Loucy (cell line): ENCODE measurements around the gene PLIN1.

Source experiments
- H2AFZ ChIP-seq: fragments of 200-600 bp; sonication (generic); 2 replicates; pipeline ENCODE4 v1.6.0; 2016; ENCODE audit warnings: antibody characterized with exemption, mild to moderate bottlenecking, low read length, moderate library complexity
- H3F3A ChIP-seq: fragments of 200-600 bp; 2 replicates; pipeline ENCODE4 v1.6.0; 2016; ENCODE audit warnings: antibody characterized with exemption, low read depth, mild to moderate bottlenecking
- H3K27me3 ChIP-seq: fragments of 200-600 bp; sonication (generic); 2 replicates; pipeline ENCODE4 v1.6.1; 2014; ENCODE audit warnings: low read length, mild to moderate bottlenecking; ENCODE audit not compliant: insufficient read depth, poor library complexity, severe bottlenecking
- H3K36me3 ChIP-seq: fragments of 200-600 bp; sonication (generic); 2 replicates; pipeline ENCODE4 v1.6.1; 2016; ENCODE audit warnings: low read length; ENCODE audit not compliant: insufficient read depth
- H3K4me1 ChIP-seq: fragments of 200-600 bp; sonication (generic); 2 replicates; pipeline ENCODE4 v1.5.1; 2014; ENCODE audit warnings: low read length, mild to moderate bottlenecking; ENCODE audit not compliant: insufficient read depth, poor library complexity, severe bottlenecking
- H3K4me2 ChIP-seq: fragments of 200-600 bp; sonication (generic); 2 replicates; pipeline ENCODE4 v1.6.0; 2014; ENCODE audit warnings: antibody characterized with exemption, low read length, low read depth, mild to moderate bottlenecking; ENCODE audit not compliant: poor library complexity, severe bottlenecking
- H3K4me3 ChIP-seq: fragments of 200-600 bp; sonication (generic); 2 replicates; pipeline ENCODE4 v1.5.1; 2014; ENCODE audit warnings: low read length, mild to moderate bottlenecking, mixed read lengths; ENCODE audit not compliant: poor library complexity, severe bottlenecking
- H3K79me2 ChIP-seq: fragments of 200-600 bp; sonication (generic); 2 replicates; pipeline ENCODE4 v1.6.1; 2014; ENCODE audit warnings: low read length; ENCODE audit not compliant: insufficient read depth
- H3K9ac ChIP-seq: fragments of 200-600 bp; sonication (generic); 2 replicates; pipeline ENCODE4 v1.6.0; 2014; ENCODE audit warnings: mild to moderate bottlenecking, low read depth, low read length, moderate library complexity; ENCODE audit not compliant: poor library complexity, severe bottlenecking
- H3K9me2 ChIP-seq: fragments of 200-600 bp; sonication (generic); replicated peaks from 2 replicates; pipeline ENCODE4 v1.6.1; 2016; ENCODE audit warnings: low read depth, low read length, mixed read lengths
- H3K9me3 ChIP-seq: fragments of 200-600 bp; sonication (generic); 2 replicates; pipeline ENCODE4 v1.6.1; 2014; ENCODE audit warnings: mild to moderate bottlenecking, antibody characterized with exemption, low read length, low read depth; ENCODE audit not compliant: insufficient read depth
- H4K20me1 ChIP-seq: fragments of 200-600 bp; sonication (generic); 2 replicates; pipeline ENCODE4 v1.6.0; 2014; ENCODE audit warnings: antibody characterized with exemption, low read length, mild to moderate bottlenecking; ENCODE audit not compliant: insufficient read depth, poor library complexity, severe bottlenecking
- EZH2phosphoT487 ChIP-seq: fragments of 200-600 bp; IDR thresholded peaks from 2 replicates; pipeline ENCODE4 v1.6.1; 2018; ENCODE audit warnings: antibody characterized with exemption, mild to moderate bottlenecking, moderate library complexity, borderline replicate concordance
- TF ChIP-seq, protein P1 (sequence below): fragments of 200-600 bp; sonication (generic); conservative IDR thresholded peaks from 2 replicates; pipeline ENCODE4 v1.5.1; 2014; ENCODE audit warnings: mild to moderate bottlenecking, antibody characterized with exemption, low read length

PLIN1 gene

DNA sequence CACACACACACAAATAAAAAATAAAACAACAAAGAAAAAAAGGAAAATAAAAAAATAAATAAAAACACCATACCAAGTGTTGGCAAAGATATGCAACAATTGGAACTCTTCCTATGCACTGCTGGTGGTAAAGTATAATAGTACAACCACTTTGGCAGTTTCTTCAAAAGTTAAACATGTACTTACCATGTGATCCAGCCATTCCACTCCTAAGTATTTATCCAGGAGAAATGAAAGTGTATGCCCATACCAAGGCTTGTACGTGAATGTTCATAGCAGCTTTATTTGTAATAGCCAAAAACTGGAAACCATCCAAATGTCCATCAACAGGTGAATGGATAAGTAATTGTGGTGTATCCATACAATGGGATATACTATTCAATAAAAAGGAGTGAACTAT is 28.4 kb upstream of the PLIN1 start:
- no peak overlapping the region for H3K4me3 ChIP-seq
- H3K4me1 ChIP-seq, result no peaks in the 10 kb centered on the region
- TF ChIP-seq, protein P1, sequence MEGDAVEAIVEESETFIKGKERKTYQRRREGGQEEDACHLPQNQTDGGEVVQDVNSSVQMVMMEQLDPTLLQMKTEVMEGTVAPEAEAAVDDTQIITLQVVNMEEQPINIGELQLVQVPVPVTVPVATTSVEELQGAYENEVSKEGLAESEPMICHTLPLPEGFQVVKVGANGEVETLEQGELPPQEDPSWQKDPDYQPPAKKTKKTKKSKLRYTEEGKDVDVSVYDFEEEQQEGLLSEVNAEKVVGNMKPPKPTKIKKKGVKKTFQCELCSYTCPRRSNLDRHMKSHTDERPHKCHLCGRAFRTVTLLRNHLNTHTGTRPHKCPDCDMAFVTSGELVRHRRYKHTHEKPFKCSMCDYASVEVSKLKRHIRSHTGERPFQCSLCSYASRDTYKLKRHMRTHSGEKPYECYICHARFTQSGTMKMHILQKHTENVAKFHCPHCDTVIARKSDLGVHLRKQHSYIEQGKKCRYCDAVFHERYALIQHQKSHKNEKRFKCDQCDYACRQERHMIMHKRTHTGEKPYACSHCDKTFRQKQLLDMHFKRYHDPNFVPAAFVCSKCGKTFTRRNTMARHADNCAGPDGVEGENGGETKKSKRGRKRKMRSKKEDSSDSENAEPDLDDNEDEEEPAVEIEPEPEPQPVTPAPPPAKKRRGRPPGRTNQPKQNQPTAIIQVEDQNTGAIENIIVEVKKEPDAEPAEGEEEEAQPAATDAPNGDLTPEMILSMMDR, result no peak
- no peak for TF ChIP-seq EZH2phosphoT487
- H3K9me3 ChIP-seq, result no peaks in the 10 kb centered on the region
- no peak overlapping the region for H3K9ac ChIP-seq
- H2AFZ ChIP-seq, result no peak overlapping the region
- no peaks in the 10 kb centered on the region for H3K79me2 ChIP-seq
- H4K20me1 ChIP-seq, result no peaks in the 10 kb centered on the region
- no peaks in the 10 kb centered on the region for H3K9me2 ChIP-seq
- no peaks in the 10 kb centered on the region for H3K36me3 ChIP-seq
- H3F3A ChIP-seq, result no peaks in the 10 kb centered on the region
- H3K27me3 ChIP-seq, result no peaks in the 10 kb centered on the region
- H3K4me2 ChIP-seq, result no peak overlapping the region

DNA sequence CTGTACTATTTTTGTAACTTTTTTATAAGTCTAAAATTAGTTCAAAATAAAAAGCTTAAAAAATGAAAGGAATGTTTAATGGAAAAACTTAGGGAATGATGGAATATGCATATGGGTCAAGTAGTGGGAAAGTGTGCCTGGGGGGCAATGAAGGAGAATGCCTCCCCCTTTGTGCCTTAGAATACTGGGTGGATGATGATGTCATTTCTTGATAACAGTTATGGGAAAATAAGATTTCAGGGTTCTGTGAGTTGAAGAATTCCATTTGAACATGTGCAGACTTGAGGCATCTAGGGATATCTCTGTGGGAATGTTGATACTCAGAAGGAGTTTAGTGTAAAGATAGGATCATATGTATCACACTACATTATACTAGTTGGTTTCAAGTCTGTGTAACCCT is 25.2 kb upstream of the PLIN1 start:
- Histone ChIP-seq H4K20me1 (no peaks in the 10 kb centered on the region), H3K27me3 (no peaks in the 10 kb centered on the region), H2AFZ (no peak overlapping the region), H3K9ac (no peak overlapping the region), H3K4me3 (no peak overlapping the region), H3K4me1 (no peaks in the 10 kb centered on the region), H3K36me3 (no peaks in the 10 kb centered on the region), H3F3A (no peaks in the 10 kb centered on the region), H3K4me2 (no peak overlapping the region), H3K9me3 (no peaks in the 10 kb centered on the region), H3K79me2 (no peaks in the 10 kb centered on the region), H3K9me2 (no peaks in the 10 kb centered on the region)
- no peak for TF ChIP-seq EZH2phosphoT487
- TF ChIP-seq, protein P1, result no peak

DNA sequence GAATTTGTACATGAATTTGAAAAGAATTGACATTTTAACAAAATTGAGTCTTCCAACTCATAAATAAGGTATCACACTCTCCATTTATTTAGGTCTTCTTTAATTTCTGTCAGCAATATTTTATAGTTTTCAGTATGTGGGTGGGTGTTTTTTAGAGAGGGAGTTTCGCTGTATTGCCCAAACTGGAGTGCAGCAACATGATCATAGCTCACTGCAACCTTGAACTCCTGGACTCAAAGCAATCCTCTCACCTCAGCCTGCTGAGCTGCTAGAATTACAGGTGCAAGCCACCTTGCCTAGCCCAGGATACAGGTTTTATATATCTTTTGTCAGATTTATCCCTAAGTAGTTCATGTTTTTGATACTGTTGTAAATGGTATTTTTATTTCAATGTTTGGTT is 16.0 kb upstream of the PLIN1 start:
- Histone ChIP-seq H3K79me2 (no peaks in the 10 kb centered on the region), H3K27me3 (no peaks in the 10 kb centered on the region), H4K20me1 (no peaks in the 10 kb centered on the region), H3K9me3 (no peaks in the 10 kb centered on the region), H3K9ac (no peak overlapping the region), H3K4me2 (no peak overlapping the region), H2AFZ (no peak overlapping the region), H3K36me3 (no peaks in the 10 kb centered on the region), H3K4me1 (no peaks in the 10 kb centered on the region), H3K9me2 (no peaks in the 10 kb centered on the region), H3F3A (no peaks in the 10 kb centered on the region), H3K4me3 (no peak overlapping the region)
- TF ChIP-seq, protein P1, result no peak
- TF ChIP-seq EZH2phosphoT487, result no peak
